G401 (cell line): ENCODE results near the gene IL10RB. TPM values are rescaled to one million over a fixed set of nuclear protein-coding genes. Genes with fewer than 3 reads are reported as not detected.

ENCODE experiments used
- DNase-seq: peaks from one replicate; pipeline ENCODE4 v3.0.0-alpha.2; 2015; ENCODE audit warnings: low spot score
- in situ Hi-C: cut with HindIII; loops from 2 replicates; pipeline ENCODE4 v1.10.0; 2016; ENCODE audit warnings: low sequenced_read_pairs, mixed read lengths
- total RNA-seq: library from RNA; depleted of rRNA; stranded (reverse); fragments of >200 nt; shearing (Covaris generic); gene quantifications from 2 replicates; pipeline ENCODE4 v1.2.3, GENCODE V29; 2014

Gene IL10RB
- total RNA-seq, 1 experiment from 2014 or later = 16.7 TPM

- no peak for DNase-seq
- in situ Hi-C loops = no loop called here
Observed at GRCh38 chr21:33259428-33259827, 6.7 kb upstream of the IL10RB start.

GRCh38 chr21:33259995-33260394 is 6.2 kb upstream of the IL10RB start:
- in situ Hi-C loops = no loop called here
- no peak for DNase-seq

DNA sequence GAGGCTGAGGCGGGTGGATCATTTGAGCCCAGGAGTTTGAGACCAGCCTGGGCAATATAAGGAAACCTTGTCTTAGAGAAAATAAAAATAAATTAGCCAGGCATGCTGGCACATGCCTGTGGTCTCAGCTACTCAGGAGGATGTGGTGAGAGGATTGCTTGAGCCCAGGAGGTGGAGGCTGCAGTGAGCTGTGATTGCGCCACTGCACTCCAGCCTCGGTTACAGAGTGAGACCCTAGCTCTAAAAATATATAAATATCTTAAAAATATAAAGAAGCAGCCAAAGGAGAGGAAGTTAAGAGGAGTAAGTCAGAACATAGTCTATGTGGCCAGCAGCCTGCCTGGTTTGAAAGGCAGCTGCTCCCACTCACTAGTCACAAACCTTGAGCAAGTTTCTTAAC is 4.5 kb upstream of the IL10RB start:
- in situ Hi-C loops = no loop called here
- no peak for DNase-seq

GRCh38 chr21:33262921-33263320 is 3.2 kb upstream of the IL10RB start:
- in situ Hi-C loops = no loop called here
- DNase-seq = no peak

GRCh38 chr21:33264561-33264960 is 1.6 kb upstream of the IL10RB start:
- no peak for DNase-seq
- in situ Hi-C loops = no loop called here

- in situ Hi-C loops = no loop called here
- no peak for DNase-seq
Observed at GRCh38 chr21:33265664-33266049, 510 bp upstream of the IL10RB start.

- in situ Hi-C loops = no loop called here
- DNase-seq = no peak
Observed at GRCh38 chr21:33266789-33267135, 595 bp downstream of the IL10RB start.

- DNase-seq = no peak
Observed at GRCh38 chr21:33267250-33267649, 1.1 kb downstream of the IL10RB start.

DNA sequence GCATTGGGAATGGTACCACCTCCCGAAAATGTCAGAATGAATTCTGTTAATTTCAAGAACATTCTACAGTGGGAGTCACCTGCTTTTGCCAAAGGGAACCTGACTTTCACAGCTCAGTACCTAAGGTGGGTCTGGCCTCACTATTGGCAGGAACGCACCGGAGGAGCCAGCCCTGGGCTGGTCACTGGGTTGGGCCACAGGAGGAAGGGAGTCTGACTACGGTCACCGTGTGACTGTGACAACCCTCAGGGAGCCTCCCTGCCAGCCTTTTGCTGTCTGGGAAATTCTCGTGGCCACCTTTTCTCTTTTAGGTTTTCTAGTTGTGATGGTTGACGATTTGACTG is 2.2 kb downstream of the IL10RB start:
- in situ Hi-C loops = no loop called here
- peak; percentile 21 for DNase-seq

More at GRCh38 chr21:33267250-33267649, 1.1 kb downstream of the IL10RB start:
- in situ Hi-C loops = no loop called here

- DNase-seq = peak; percentile 86
- in situ Hi-C loops = no loop called here
Observed at GRCh38 chr21:33268737-33269441, 2.7 kb downstream of the IL10RB start.

DNA sequence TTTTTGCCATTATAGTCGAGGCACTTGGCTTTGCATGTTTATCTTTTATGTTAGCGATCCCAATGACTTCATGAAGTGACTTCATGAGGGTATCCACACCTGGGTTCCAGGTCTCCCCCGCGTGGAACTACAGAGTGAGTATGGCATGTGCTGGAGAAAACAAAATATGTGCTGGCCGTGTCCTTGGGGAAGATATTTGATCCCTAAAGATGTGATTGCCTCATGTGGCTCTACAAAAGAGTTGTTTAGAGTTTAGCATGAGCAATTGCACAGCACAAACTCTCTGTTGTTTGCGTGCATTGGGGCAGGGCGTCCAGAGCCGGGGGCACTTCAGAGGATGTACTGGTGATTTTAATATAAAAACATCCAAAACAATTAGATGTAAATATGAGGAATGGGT is 4.8 kb downstream of the IL10RB start:
- no peak for DNase-seq
- in situ Hi-C loops = no loop called here

- in situ Hi-C loops = no loop called here
- no peak for DNase-seq
Observed at GRCh38 chr21:33273044-33273443, 6.9 kb downstream of the IL10RB start.

GRCh38 chr21:33278721-33279120 is 12.6 kb downstream of the IL10RB start:
- no peak for DNase-seq
- in situ Hi-C loops = no loop called here

DNA sequence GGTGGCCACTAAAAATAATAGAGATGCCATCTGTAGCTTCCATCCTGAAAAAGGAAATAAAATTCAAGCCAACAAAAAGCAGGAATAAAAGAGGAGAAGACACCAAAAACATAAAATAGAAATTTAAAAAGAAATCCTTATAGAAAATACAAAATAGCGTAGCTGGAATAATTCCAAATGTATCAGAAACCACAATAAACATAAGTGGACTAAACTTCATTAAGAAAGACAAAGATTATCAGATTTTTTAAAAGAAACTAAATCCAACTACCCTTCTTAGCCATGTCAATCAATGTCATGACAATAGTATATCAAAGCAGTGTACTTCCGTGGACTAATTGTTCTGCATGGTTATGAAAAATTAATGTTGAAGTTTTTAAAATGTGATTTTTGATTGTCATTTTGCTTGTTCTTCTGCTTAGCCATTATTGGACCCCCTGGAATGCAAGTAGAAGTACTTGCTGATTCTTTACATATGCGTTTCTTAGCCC is 13.2 kb downstream of the IL10RB start:
- in situ Hi-C loops = no loop called here
- DNase-seq = no peak

- DNase-seq = no peak
- in situ Hi-C loops = no loop called here
Observed at GRCh38 chr21:33281096-33281652, 15.0 kb downstream of the IL10RB start.

DNA sequence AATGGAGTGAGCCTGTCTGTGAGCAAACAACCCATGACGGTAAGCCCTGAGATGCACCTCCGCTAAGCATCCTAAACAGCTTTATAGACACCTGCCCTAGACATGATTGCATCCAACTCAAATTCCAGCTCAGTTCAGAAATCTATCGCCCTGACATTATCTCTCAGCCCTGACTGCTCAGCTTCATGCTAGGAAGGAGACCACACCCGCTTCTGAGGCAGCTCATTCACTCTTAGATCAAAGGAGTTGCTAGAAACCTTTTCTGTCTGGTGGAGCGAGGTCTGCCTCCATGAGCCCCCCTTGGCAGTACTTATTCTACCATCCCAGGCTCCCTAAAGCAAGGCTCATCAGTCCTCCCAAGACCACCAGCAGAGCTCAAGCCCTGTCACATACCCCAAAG is 17.0 kb downstream of the IL10RB start:
- no peak for DNase-seq
- in situ Hi-C loops = no loop called here

DNA sequence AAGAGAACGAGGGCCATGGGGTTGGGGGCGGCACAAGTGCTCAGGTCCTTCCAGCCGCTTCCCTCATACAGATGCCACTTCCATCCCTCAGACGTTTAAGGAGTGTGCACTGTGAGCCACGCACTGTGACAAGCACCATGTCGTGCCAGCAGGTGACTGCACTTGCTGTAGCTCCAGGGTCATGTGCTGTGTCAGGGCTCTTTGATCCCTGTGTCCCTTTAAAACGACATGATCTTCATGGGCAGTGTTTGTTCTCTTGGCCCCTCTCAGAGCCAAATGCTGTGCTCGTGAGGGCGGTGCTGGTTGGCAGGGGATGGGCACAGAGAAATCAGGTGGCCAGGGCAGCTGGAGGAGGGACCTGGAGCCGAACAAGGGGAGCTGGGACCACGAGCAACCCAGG is 19.9 kb downstream of the IL10RB start:
- DNase-seq = no peak
- in situ Hi-C loops = no loop called here

DNA sequence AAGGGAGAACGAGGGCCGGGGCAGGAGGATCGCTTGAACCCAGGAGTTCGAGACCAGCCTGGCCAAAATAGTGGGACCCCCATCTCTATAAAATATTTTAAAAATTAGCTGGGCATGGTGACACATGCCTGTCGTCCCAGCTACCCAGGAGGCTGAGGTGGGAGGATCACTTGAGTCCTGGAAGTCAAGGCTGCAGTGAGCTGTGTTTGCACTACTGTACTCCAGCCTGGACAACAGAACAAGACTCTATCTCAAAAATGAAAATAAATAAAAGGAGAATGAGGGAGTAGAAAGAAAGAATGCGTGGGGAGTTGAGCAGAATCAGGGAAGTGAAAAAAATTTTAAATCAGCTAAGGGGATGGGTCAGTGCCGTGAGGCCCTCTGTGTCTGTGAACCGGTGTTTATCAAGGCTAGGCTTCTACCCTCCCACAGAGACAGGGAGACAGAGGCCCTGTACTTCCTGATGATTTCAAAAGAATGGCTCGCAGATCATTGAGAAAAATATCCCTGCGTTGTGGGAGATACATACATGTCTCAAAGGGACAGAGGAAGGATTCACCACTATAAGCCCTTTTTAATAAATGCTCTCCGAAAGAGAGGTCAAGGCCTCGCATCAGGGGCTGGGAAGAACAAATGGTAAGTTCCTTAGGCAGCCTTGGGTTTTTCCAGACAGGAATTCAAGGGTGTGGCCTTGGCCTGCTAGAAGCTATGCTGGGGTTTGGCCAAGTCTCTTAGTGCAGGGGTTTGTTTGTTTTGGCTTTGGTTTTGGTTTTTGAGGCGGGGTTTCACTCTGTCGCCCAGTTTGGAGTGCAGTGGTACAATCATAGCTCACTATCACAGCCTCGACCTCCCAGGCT is 20.7 kb downstream of the IL10RB start:
- no peak for DNase-seq

DNA sequence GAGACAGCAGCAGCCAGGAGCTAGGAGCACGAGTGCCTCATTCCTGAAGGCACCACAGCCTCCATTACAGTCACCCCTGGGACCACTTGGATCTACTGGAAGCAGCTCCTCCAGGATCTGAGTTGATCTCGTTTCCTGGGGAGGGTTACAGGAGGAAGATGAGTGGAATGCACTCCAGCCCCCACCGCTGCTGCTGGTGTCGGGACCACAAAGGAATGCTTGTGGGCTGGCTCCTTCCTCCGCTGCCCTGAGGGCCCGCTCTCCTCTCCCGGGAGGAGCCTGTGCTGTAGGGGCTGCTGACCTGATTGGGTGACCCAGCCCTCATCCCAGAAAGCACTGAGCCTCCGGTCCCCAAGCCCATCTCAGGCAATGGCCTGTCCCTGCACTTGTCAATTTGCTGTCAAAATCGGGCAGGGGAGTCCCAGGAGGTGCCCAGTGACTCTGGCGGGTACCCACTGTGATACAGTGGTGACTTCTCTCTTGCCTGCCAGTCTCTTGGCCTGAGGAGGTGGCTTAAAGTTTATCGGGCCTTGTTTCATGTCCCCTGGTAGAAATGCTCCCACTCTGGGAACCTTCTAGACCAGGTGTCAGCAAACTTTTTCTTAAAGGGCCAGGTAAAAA is 23.1 kb downstream of the IL10RB start:
- in situ Hi-C loops = no loop called here
- no peak for DNase-seq

More for the DNA sequence above, 20.7 kb downstream of the IL10RB start:
- in situ Hi-C loops = no loop called here

DNA sequence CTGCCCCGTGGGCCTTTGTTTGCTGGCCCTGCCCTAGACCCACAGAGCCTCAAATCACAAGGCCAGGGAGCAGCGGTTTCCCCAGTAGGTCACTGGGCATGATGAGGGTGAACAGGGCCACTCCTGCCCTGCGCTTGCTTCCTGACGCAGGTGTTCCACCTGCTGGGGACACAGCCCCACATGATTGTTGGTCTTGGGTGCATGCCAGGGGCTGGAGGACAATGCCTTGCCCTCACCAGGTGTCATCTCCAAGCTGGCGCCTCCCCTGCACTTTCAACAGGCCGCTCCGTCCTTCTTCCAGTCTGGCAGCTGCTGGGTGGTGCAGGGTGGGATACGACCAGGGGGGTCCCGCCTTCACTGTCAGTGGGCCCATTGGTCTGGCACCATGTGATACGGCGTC is 24.3 kb downstream of the IL10RB start:
- in situ Hi-C loops = no loop called here
- no peak for DNase-seq
